ENCODE results near the gene UBALD2.

Gene UBALD2

GRCh38 chr17:76307299-76307965, 42.3 kb downstream of the UBALD2 start:
- H3K4me1 ChIP-seq (ENCODE audit: insufficient read depth, insufficient read length), result no peaks in the 10 kb centered on the region
- no peaks in the 10 kb centered on the region for H3K9me3 ChIP-seq (ENCODE audit: insufficient read depth, low read length)
- H3K36me3 ChIP-seq (ENCODE audit: insufficient read depth, insufficient read length, low read length), result peaks cover 32% of the 10 kb centered on the region
- no peak overlapping the region for H3K9ac ChIP-seq (ENCODE audit: insufficient read length, low read depth)
- no peaks in the 10 kb centered on the region for H3K27me3 ChIP-seq (ENCODE audit: insufficient read depth, insufficient read length)
- DNase-seq (ENCODE audit: low read depth, low spot score), result no peak
- TF ChIP-seq YY1 (IDR thresholded peaks at IDR 0.05; ENCODE audit: insufficient read depth, insufficient read length) (no peak), SUZ12 (IDR thresholded peaks at IDR 0.05; ENCODE audit: extremely low read depth, insufficient read depth, insufficient read length) (no peak), ZNF274 (IDR thresholded peaks at IDR 0.05; ENCODE audit: low read depth, low read length) (no peak)
- no peak overlapping the region for H3K4me3 ChIP-seq (ENCODE audit: insufficient read length, low read depth)

DNA sequence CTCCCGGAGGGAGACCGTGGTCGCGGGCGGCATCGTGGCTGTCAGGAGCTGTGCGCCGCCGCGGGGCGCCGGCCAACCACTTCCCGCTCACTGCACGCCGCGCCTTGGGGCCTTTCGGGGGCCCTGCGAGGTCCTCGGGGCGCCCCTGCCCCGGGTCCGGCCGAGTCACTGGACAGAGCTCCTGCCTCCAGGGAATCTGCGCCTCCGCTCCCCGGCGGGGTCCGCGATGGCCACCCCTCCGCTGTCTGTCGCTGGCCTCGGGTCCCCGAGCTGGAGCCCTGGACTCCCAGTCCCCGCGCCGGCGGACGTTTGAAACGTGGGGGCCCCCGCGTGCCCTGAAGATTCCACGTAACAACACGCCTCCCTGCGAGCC, 42.8 kb downstream of the UBALD2 start, which contains the start of gene QRICH2:
TSS of gene QRICH2 (minus strand) at position 311 of the 373 bp plus-strand sequence. CDS start at position 33, 278 bp downstream.
- TF ChIP-seq YY1 (IDR thresholded peaks at IDR 0.05; ENCODE audit: insufficient read depth, insufficient read length) (no peak), ZNF274 (IDR thresholded peaks at IDR 0.05; ENCODE audit: low read depth, low read length) (no peak), SUZ12 (IDR thresholded peaks at IDR 0.05; ENCODE audit: extremely low read depth, insufficient read depth, insufficient read length) (no peak)
- H3K4me3 ChIP-seq (ENCODE audit: insufficient read length, low read depth), result no peak within 1 kb of the TSS
- no peak within 1 kb of the TSS for H3K9ac ChIP-seq (ENCODE audit: insufficient read length, low read depth)
- no peaks in the 10 kb centered on the region for H3K27me3 ChIP-seq (ENCODE audit: insufficient read depth, insufficient read length)
- H3K9me3 ChIP-seq (ENCODE audit: insufficient read depth, low read length), result no peaks in the 10 kb centered on the region
- no peaks in the 10 kb centered on the region for H3K4me1 ChIP-seq (ENCODE audit: insufficient read depth, insufficient read length)
- DNase-seq (ENCODE audit: low read depth, low spot score), result no peak
- peaks cover 37% of the 10 kb centered on the region for H3K36me3 ChIP-seq (ENCODE audit: insufficient read depth, insufficient read length, low read length)

DNA sequence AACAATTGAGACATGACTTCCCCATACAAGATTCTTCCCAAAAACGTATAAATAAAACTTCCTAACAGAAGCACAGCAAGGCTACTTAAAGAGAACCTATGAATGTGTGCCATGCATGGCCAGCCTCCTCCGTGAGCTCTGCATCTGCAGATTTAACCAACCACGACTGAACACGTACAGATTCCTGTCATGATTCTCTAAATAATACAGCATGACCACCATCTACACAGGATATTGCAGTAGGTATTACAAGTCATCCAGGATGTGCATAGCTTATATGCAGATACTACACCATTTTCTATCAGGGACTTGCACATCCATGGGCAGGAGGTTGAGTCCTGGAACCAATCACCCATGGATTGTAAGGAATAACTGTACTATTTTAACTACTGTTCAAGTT, 44.3 kb downstream of the UBALD2 start:
- peaks cover 47% of the 10 kb centered on the region for H3K36me3 ChIP-seq (ENCODE audit: insufficient read depth, insufficient read length, low read length)
- H3K4me1 ChIP-seq (ENCODE audit: insufficient read depth, insufficient read length), result no peaks in the 10 kb centered on the region
- H3K4me3 ChIP-seq (ENCODE audit: insufficient read length, low read depth), result no peak overlapping the region
- H3K9ac ChIP-seq (ENCODE audit: insufficient read length, low read depth), result no peak overlapping the region
- no peak for TF ChIP-seq YY1 (IDR thresholded peaks at IDR 0.05; ENCODE audit: insufficient read depth, insufficient read length)
- no peak for TF ChIP-seq ZNF274 (IDR thresholded peaks at IDR 0.05; ENCODE audit: low read depth, low read length)
- TF ChIP-seq SUZ12 (IDR thresholded peaks at IDR 0.05; ENCODE audit: extremely low read depth, insufficient read depth, insufficient read length), result no peak
- H3K9me3 ChIP-seq (ENCODE audit: insufficient read depth, low read length), result no peaks in the 10 kb centered on the region
- DNase-seq (ENCODE audit: low read depth, low spot score), result no peak
- H3K27me3 ChIP-seq (ENCODE audit: insufficient read depth, insufficient read length), result no peaks in the 10 kb centered on the region

DNA sequence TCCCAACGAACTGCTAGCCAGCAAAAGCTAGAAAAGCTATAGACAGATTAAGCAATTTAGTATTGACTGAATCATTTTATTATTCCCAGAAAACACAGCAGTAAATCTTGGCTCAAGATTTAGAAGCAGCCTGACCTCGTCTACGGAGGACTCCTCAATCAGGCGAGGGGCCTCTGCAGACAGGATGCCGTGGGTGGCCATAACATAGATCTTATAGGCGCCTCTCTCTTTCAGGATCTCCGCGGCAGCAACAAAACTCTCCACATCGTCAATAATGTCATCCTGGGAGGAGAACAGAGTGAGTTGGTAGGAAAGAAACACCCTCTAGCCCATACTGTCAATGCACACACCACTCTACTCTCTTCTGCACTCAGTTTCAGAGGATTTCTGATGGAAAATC, 47.6 kb downstream of the UBALD2 start:
- Histone ChIP-seq H3K9ac (ENCODE audit: insufficient read length, low read depth) (no peak overlapping the region), H3K9me3 (ENCODE audit: insufficient read depth, low read length) (no peaks in the 10 kb centered on the region), H3K36me3 (ENCODE audit: insufficient read depth, insufficient read length, low read length) (peaks cover 45% of the 10 kb centered on the region), H3K4me1 (ENCODE audit: insufficient read depth, insufficient read length) (no peaks in the 10 kb centered on the region), H3K4me3 (ENCODE audit: insufficient read length, low read depth) (no peak overlapping the region), H3K27me3 (ENCODE audit: insufficient read depth, insufficient read length) (no peaks in the 10 kb centered on the region)
- no peak for DNase-seq (ENCODE audit: low read depth, low spot score)
- TF ChIP-seq SUZ12 (IDR thresholded peaks at IDR 0.05; ENCODE audit: extremely low read depth, insufficient read depth, insufficient read length), result no peak
- TF ChIP-seq ZNF274 (IDR thresholded peaks at IDR 0.05; ENCODE audit: low read depth, low read length), result no peak
- no peak for TF ChIP-seq YY1 (IDR thresholded peaks at IDR 0.05; ENCODE audit: insufficient read depth, insufficient read length)

GRCh38 chr17:76314392-76315227, 49.5 kb downstream of the UBALD2 start:
- H3K4me3 ChIP-seq (ENCODE audit: insufficient read length, low read depth), result no peak overlapping the region
- TF ChIP-seq SUZ12 (IDR thresholded peaks at IDR 0.05; ENCODE audit: extremely low read depth, insufficient read depth, insufficient read length) (no peak), YY1 (IDR thresholded peaks at IDR 0.05; ENCODE audit: insufficient read depth, insufficient read length) (no peak), ZNF274 (IDR thresholded peaks at IDR 0.05; ENCODE audit: low read depth, low read length) (no peak)
- peaks cover 40% of the 10 kb centered on the region for H3K36me3 ChIP-seq (ENCODE audit: insufficient read depth, insufficient read length, low read length)
- H3K4me1 ChIP-seq (ENCODE audit: insufficient read depth, insufficient read length), result no peaks in the 10 kb centered on the region
- H3K27me3 ChIP-seq (ENCODE audit: insufficient read depth, insufficient read length), result no peaks in the 10 kb centered on the region
- no peaks in the 10 kb centered on the region for H3K9me3 ChIP-seq (ENCODE audit: insufficient read depth, low read length)
- no peak for DNase-seq (ENCODE audit: low read depth, low spot score)
- H3K9ac ChIP-seq (ENCODE audit: insufficient read length, low read depth), result no peak overlapping the region

DNA sequence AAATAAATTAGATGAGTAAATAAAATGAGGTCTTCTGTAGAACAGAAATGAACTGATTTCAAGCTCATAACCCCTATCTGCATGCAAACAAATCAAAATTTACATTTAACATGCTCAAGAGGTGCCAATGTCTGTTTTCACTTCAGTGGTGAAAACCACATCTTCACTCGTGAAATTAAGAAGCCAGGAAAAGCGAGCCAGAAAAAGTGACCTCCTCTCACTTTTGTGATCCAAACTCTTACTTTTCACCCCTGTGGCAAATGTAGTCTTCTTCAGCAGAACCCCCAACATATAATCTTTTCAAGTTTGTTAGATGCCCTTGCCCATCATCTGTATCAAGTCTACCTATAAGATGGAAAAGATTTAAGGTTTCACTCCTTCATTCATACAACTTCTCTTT, 52.4 kb downstream of the UBALD2 start:
- H3K36me3 ChIP-seq (ENCODE audit: insufficient read depth, insufficient read length, low read length), result peaks cover 27% of the 10 kb centered on the region

DNA sequence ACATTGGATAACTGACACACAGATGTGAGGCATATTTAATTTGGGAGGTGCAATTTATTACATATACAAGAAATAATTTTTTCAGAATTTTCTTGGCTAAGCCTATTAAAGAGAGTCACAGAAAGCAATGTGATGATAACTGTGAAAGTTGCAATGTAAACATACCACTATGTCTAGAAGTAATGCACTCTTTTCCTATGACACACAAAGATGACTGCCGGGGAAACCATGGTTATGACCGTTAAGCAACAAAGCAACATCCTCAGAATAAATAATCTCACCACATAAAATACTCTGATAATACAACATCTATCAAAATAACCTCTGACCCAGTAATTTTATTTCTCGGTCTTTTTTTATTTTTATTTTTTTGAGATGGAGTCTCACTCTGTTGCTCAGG, 53.4 kb downstream of the UBALD2 start:
- no peak for DNase-seq (ENCODE audit: low read depth, low spot score)
- Histone ChIP-seq H3K9me3 (ENCODE audit: insufficient read depth, low read length) (no peaks in the 10 kb centered on the region), H3K36me3 (ENCODE audit: insufficient read depth, insufficient read length, low read length) (peaks cover 20% of the 10 kb centered on the region), H3K4me3 (ENCODE audit: insufficient read length, low read depth) (no peak overlapping the region), H3K9ac (ENCODE audit: insufficient read length, low read depth) (no peak overlapping the region), H3K4me1 (ENCODE audit: insufficient read depth, insufficient read length) (no peaks in the 10 kb centered on the region), H3K27me3 (ENCODE audit: insufficient read depth, insufficient read length) (no peaks in the 10 kb centered on the region)
- TF ChIP-seq ZNF274 (IDR thresholded peaks at IDR 0.05; ENCODE audit: low read depth, low read length) (no peak), SUZ12 (IDR thresholded peaks at IDR 0.05; ENCODE audit: extremely low read depth, insufficient read depth, insufficient read length) (no peak), YY1 (IDR thresholded peaks at IDR 0.05; ENCODE audit: insufficient read depth, insufficient read length) (no peak)

More for the DNA sequence above, 52.4 kb downstream of the UBALD2 start:
- no peak for DNase-seq (ENCODE audit: low read depth, low spot score)
- H3K9me3 ChIP-seq (ENCODE audit: insufficient read depth, low read length), result no peaks in the 10 kb centered on the region
- no peaks in the 10 kb centered on the region for H3K27me3 ChIP-seq (ENCODE audit: insufficient read depth, insufficient read length)
- H3K9ac ChIP-seq (ENCODE audit: insufficient read length, low read depth), result no peak overlapping the region
- H3K4me1 ChIP-seq (ENCODE audit: insufficient read depth, insufficient read length), result no peaks in the 10 kb centered on the region
- TF ChIP-seq SUZ12 (IDR thresholded peaks at IDR 0.05; ENCODE audit: extremely low read depth, insufficient read depth, insufficient read length) (no peak), YY1 (IDR thresholded peaks at IDR 0.05; ENCODE audit: insufficient read depth, insufficient read length) (no peak), ZNF274 (IDR thresholded peaks at IDR 0.05; ENCODE audit: low read depth, low read length) (no peak)
- no peak overlapping the region for H3K4me3 ChIP-seq (ENCODE audit: insufficient read length, low read depth)

Measured in NT2/D1 (cell line).